GM18505 (cell line): Measurements from ENCODE around the gene SIGLEC1.

Experiments used
- ATAC-seq: cut with Tn5 transposase; IDR thresholded peaks from one replicate; pipeline ENCODE4 v1.9.1; 2021; ENCODE audit not compliant: unreplicated experiment
- POLR2A ChIP-seq: IDR thresholded peaks from 4 replicates; pipeline ENCODE4 v1.6.1; 2011; ENCODE audit warnings: borderline replicate concordance; ENCODE audit not compliant: insufficient read depth, insufficient read length; ENCODE audit errors: extremely low read depth

Gene SIGLEC1

DNA sequence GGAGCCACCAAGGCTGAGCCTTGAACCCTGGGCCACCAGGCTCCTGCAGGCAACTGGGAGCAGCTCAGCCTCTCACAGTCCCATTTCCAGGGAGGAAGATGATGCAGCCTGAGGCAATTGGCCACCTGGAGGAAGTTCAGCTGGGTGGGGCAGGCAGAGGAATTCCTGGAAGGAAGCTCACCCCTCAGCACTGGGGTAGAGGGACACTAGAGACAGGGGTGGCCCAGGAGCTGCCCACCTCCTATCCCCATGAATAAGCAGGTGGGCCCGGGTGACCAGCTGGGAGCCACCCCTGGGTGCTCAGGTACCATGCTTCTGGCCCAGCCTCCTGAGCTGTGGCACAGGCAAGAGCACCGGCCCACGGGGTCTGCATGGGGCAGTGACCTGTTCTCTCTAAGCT is 16.5 kb upstream of the SIGLEC1 start:
- no peak for TF ChIP-seq POLR2A
- no peak for ATAC-seq

DNA sequence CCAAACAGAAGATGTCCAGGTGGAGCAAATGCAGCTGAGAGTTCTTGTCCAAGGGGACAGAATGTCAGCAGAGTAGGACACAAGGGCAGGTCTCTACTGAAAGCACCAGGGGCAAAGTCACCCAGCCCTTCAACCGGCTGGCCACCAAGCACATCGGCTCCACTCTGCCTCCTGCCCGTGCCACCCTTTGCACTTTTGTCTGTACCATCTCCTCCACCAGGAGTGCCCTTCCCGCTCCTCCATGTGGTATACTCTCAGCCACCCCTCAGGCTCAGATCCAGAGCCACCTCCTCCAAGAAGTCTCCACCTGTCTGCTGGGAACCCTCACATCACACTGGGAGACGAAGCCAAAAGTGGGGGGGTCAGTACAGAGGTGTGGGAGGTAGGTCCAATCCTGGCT is 16.0 kb upstream of the SIGLEC1 start:
- no peak for TF ChIP-seq POLR2A
- no peak for ATAC-seq

DNA sequence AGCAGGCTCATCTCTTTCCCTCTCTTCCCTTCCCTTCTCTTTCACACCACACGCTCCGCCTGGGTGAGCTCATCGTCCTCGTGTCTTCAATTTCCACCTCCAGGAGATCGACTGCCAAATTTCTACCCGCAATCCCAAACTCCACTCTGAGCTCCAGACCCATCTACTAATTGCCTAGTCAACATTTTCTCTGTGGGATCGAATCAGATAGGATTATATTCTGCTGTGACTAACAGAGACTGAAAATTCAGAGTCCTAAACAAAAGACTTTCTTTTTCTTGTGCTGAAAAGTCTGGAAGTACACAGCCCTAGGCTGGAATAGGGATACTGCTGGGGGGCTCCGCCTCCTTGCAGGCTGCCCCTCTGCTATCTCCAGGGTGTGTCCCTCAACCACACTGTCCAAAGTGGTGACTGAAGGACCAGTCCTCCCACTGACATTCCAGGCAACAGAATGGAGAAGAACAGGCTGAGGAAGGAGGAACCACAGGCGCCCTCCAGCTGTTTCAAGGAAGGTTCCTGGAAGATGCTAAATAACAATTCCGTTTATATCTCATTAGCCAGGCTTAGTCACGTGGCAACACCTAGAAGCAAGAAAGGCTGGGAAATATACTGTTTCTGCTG is 15.1 kb upstream of the SIGLEC1 start:
- no peak for ATAC-seq
- TF ChIP-seq POLR2A = no peak

DNA sequence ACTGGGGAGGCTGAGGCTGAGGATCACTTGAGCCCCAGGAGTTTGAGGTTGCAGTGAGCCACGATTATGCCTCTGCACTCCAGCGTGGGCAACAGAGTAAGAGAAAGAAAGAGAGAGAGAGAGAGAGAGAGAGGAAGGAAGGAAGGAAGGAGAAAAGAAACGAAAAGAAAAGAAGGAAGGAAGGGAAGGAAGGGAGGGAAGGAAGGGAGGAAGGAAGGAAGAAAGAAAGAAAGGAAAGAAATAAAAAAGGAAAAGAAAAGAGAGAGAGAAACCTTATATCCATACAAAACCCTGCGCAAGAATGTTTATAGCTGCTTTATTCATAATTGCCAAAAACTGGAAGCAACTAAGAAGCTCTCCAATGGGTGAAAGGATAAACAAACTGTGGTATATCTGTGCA is 12.0 kb upstream of the SIGLEC1 start:
- no peak for TF ChIP-seq POLR2A
- ATAC-seq = no peak

DNA sequence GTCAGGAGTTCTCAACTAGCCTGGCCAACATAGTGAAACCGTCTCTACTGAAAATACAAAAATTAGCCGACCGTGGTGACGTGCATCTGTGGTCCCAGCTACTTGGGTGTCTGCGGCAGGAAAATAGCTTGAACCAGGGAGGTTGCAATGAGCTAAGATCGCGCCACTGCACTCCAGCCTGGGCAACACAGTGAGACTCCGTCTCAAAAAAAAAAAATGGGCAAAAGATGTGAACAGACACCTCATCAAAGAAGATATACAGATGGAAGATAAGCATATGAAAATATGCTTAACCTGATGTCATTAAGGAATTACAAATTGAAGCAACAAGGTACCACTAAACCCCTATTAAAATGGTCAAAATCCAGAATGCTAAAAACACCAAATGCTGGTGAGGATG is 10.9 kb upstream of the SIGLEC1 start:
- ATAC-seq = no peak
- TF ChIP-seq POLR2A = no peak

DNA sequence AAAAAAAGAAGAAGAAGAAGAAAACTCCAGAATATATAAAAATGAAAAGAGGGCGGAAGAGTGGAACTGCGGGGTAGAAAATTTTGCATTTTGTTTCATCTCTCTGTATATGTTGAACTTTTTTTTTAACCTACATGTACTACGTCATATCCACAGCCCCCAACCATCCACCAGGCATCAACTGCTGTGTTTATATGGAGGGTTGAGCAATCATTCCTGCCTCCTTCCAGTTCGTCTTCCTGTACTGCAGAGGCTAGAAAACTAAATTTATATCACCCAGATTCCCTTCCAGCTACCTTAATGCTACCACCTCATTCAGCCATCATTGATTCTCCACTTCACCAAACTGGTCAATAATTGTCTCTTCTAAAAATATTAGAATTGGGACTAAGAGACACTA is 9.5 kb upstream of the SIGLEC1 start:
- ATAC-seq = no peak
- TF ChIP-seq POLR2A = no peak

DNA sequence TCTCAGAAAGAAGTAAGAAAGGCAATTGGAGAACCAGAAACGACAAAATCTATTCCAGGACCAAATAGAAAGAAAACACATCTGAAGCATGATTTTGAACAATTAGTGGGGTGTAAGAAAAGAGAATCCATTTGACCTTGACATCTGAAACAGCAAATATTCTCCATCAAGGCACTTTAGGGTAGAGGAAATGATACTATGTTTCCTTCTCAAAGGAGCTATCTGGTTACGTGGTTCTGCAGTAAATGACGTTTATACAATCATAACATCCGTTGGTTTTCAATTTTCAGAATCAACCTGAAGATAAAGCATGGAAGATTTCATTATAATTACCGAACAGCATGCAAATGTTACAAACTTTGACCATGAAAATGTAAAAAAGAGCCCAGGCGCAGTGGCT is 8.2 kb upstream of the SIGLEC1 start:
- no peak for ATAC-seq
- no peak for TF ChIP-seq POLR2A

DNA sequence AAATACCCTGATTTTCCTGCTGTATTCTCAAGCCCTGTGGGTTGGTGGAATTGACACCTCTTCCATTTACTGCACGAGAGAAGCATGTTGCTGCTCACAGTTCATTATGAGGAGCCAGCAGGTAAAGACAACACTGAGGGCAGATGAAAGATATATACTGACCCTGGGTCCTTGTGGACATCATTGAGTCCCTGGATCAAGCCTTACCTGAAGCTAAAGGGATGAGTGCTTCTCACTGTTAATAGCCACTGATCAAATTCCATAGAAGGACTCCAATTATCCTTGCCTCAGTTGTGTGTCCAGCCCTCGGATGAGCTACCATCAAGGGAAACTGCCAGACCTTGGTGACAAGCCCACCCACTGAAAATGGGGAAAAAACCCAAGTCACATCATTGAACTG is 7.7 kb upstream of the SIGLEC1 start:
- no peak for ATAC-seq
- no peak for TF ChIP-seq POLR2A

DNA sequence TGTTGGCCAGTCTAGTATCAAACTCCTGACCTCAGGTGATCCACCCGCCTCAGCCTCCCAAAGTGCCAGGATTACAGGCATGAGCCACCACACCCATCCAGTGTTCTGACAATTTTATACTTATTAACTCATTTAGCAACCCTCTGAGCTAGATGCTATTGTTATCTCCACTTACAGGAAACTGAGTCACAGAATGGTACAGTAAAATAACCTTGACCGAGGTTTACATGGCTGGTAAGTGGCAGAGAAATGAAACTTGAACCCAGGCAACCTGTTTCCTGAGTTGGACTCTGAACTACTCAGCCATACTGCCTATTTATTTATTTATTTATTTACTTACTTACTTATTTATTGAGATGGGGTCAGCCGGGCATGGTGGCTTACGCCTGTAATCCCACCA is 6.6 kb upstream of the SIGLEC1 start:
- no peak for TF ChIP-seq POLR2A

DNA sequence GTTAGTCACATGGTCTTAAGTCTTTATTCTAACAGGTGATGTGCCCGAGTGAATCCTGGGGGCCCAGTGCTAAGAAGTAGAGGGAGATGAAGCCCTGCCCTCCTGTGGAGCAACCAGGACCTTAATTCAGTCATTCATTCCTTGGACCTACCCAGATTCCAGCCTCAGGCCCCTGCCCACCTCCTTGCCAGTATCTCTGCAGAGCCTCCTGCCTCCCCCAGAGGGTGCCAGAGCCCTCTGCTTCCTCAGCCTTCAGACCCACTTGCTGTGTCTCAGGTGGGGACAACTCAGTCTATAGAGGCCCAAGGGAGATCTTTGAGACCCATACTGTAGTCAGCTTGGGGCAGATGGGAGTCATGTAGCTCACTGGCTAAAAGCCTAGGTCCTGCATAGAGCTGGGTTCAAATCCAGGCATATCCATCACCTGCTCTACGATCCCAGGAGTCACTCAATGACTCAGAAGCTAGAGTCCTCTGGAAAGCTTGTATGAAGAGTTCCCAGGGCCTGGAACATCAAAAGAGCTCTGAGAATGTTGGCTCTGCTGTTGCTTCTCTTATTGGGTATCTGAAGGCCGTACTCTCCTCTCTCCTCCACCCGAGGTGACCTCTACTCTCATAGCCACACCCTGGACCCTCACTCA is 3.9 kb upstream of the SIGLEC1 start:
- no peak for ATAC-seq
- TF ChIP-seq POLR2A = no peak

More for the DNA sequence above, 6.6 kb upstream of the SIGLEC1 start:
- ATAC-seq = no peak

DNA sequence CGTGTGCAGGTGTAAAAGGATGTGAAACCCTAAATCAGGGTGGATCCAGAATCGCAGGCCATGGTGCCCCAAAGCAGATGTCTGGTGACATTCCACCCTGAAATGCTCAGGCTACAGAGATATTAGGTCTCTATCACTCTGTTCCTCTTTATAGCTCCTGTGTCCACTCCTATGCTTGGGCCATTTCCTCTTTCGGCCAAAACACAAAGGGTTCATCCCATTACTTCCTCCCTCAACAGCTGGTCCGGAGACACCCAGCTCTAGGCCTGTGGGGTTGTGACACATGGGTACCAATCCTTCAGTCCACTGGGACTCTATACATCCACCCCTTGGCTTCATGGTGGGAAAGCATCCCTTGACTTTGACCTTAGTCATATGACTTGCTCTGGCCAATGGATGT is 1.7 kb upstream of the SIGLEC1 start:
- ATAC-seq = no peak
- no peak for TF ChIP-seq POLR2A

DNA sequence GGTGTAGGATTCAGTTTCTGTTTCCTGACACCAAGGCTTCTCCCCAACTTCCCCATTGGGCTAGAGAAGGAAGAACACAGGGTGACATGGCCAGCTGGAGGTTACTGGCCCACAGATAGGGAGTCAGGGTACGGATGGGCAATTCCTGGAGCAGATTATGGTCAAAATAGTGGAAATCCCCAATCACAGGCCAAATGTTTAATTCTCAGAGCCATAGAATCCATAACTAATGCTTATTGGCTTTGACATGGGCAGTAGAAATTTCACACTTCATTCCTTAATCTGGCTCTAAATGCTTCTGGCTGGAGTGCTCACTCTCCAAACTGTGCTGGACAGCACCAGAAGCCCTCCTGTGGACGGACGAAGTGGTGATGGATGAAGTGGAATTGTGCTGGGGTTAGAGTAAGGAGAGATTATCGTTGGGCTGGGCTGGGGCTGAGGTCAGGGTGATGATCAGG is 887 bp downstream of the SIGLEC1 start:
- ATAC-seq = no peak
- no peak for TF ChIP-seq POLR2A

DNA sequence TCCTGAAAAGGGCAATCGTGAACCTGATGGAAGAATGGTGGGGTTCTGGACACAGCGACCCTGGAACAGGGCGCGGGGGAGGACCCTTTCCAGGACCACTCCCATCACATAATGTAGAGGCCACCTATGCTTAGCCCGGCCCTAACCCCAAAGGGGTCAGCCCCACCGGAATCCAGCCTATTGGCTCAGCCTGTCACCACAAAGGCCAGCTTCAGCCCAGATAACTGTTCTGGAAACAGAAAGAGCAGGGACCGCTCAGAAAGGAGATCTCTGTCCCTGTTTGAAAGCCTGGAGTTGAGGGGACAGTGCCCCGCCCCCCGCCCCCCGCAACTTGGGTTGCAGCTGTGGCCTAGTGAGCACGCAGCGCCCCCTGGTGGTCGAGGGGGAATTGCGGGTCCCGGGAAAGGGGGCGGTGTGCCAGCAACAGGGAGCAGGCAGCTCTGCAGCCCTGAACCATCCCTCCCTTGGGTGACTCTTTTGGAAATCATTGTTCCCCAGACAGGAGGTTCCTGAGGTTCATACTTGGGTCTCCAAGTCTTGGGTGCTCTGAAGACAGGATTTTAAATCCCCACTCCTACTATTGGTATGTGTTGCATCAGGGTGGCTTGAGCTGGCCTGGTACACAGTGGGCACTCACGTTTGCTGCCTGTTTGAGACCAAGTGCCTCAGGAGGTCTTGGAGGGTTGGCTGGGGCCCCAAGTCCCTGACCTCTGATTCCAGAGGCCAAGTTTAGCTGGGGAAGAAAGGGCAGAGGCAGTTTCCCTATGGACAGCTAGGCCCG is 1.5 kb downstream of the SIGLEC1 start:
- ATAC-seq = no peak
- TF ChIP-seq POLR2A = no peak

DNA sequence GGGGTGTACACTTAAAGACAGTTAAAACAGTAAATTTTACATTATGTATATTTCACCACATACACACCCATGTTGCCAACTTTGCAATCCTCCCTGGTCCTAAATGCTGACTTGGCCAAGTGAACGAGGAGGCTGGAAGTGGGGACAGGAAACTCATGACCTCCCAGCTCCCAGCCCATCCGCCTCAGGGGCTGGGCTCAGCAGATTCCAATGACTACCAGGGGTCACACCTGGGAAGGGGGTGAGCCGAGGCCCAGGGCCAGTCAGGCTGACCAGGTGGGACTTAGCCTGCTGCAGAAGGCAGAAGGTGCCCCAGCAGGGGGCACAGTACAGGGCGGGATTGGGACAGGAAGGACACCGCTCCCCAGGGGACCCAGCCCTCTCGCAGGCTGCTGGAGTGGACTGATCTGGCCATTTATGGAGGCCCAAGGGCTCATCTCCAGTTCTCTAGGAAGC is 2.4 kb downstream of the SIGLEC1 start:
- ATAC-seq = no peak
- no peak for TF ChIP-seq POLR2A
